Measurements from ENCODE around the gene ART3.

GRCh38 chr4:76074993-76075600, 588 bp downstream of the ART3 start:
- TF ChIP-seq, protein P1, sequence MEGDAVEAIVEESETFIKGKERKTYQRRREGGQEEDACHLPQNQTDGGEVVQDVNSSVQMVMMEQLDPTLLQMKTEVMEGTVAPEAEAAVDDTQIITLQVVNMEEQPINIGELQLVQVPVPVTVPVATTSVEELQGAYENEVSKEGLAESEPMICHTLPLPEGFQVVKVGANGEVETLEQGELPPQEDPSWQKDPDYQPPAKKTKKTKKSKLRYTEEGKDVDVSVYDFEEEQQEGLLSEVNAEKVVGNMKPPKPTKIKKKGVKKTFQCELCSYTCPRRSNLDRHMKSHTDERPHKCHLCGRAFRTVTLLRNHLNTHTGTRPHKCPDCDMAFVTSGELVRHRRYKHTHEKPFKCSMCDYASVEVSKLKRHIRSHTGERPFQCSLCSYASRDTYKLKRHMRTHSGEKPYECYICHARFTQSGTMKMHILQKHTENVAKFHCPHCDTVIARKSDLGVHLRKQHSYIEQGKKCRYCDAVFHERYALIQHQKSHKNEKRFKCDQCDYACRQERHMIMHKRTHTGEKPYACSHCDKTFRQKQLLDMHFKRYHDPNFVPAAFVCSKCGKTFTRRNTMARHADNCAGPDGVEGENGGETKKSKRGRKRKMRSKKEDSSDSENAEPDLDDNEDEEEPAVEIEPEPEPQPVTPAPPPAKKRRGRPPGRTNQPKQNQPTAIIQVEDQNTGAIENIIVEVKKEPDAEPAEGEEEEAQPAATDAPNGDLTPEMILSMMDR (conservative IDR thresholded peaks at IDR 0.05), result no peak
- TF ChIP-seq EZH2 (IDR thresholded peaks at IDR 0.05; ENCODE audit: low read depth), result no peak
